Bronchial epithelial cell (primary cell): ENCODE data around the gene MUTYH. TPM values are rescaled to one million over a fixed set of nuclear protein-coding genes. Genes with fewer than 3 reads are reported as not detected.

Source experiments
- DNase-seq: peaks from one replicate; pipeline ENCODE4 v3.0.0-alpha.2; 2010; ENCODE audit warnings: low read depth
- FAIRE-seq: peaks from 2 replicates; lab custom pipeline; 2011; peaks lifted over from hg19 to GRCh38; lab: Jason Lieb, UNC
- H3K27me3 ChIP-seq: 2 replicates; pipeline ENCODE4 v1.5.1; 2011; ENCODE audit warnings: low read length; ENCODE audit not compliant: control insufficient read depth, insufficient read depth
- H3K36me3 ChIP-seq: 2 replicates; pipeline ENCODE4 v1.5.1; 2011; ENCODE audit warnings: low read length; ENCODE audit not compliant: control insufficient read depth, insufficient read depth
- H3K4me3 ChIP-seq: 2 replicates; pipeline ENCODE4 v1.5.1; 2011; ENCODE audit warnings: mild to moderate bottlenecking, low read depth, low read length, control low read depth
- CTCF ChIP-seq: IDR thresholded peaks from 2 replicates; pipeline ENCODE4 v1.5.1; 2011; ENCODE audit warnings: mild to moderate bottlenecking, moderate library complexity, low read length, control low read depth, inconsistent platforms; ENCODE audit not compliant: insufficient read depth, severe bottlenecking
- total RNA-seq: library from RNA; depleted of rRNA; stranded (reverse); fragments of >200 nt; gene quantifications from 2 replicates; pipeline ENCODE4 v1.2.1, GENCODE V29; 2014

Gene MUTYH
- total RNA-seq, 1 donor from 2014 or later: 20.5 TPM

- TF ChIP-seq CTCF: no peak
- FAIRE-seq: no peak
- no peak for DNase-seq
- H3K27me3 ChIP-seq: no peaks in the 10 kb centered on the region
- no peak overlapping the region for H3K4me3 ChIP-seq
- H3K36me3 ChIP-seq: no peaks in the 10 kb centered on the region
Observed at GRCh38 chr1:45282351-45282750, 57.9 kb downstream of the MUTYH start.

Other genes starting within 250 kb of the MUTYH start
- under 0.01 TPM in 2 replicates for gene ZSWIM5, start 133.8 kb downstream of the MUTYH start, total RNA-seq
- gene HPDL, start 13.5 kb downstream of the MUTYH start, total RNA-seq: under 0.01 and 0.53 TPM in 2 replicates
- 5.2 and 9.5 TPM in 2 replicates for gene TOE1, start 270 bp downstream of the MUTYH start, total RNA-seq
- 1.6 and 2.0 TPM in 2 replicates for gene TESK2, start 150.7 kb upstream of the MUTYH start, total RNA-seq
- gene CCDC163, start 159.6 kb upstream of the MUTYH start, total RNA-seq: 0.26 and 0.64 TPM in 2 replicates
- gene MMACHC, start 159.9 kb upstream of the MUTYH start, total RNA-seq: 0.77 and 1.1 TPM in 2 replicates
- 403 and 721 TPM in 2 replicates for gene PRDX1, start 181.4 kb upstream of the MUTYH start, total RNA-seq
- gene AKR1A1, start 210.4 kb upstream of the MUTYH start, total RNA-seq: 109 and 145 TPM in 2 replicates
- 16.6 and 28.3 TPM in 2 replicates for gene NASP, start 243.6 kb upstream of the MUTYH start, total RNA-seq